Activated naive CD8-positive, alpha-beta T cell treated with anti-CD3 and anti-CD28 coated beads for 36 hours (primary cell): ENCODE measurements around the gene CNGA1. TPM values are rescaled to one million over a fixed set of nuclear protein-coding genes. Genes with fewer than 3 reads are reported as not detected.
A peak's percentile ranks its signal among the peaks of the same experiment; 100 is the strongest.

Experiments
- DNase-seq: peaks from one replicate; pipeline ENCODE4 v3.0.0; 2021
- H3K27ac Mint-ChIP-seq: one replicate; pipeline ENCODE4 v1.8.0; 2022; ENCODE audit warnings: mild to moderate bottlenecking, moderate library complexity, mixed read lengths
- H3K27me3 Mint-ChIP-seq: one replicate; pipeline ENCODE4 v1.8.0; 2022; ENCODE audit warnings: mild to moderate bottlenecking, mixed read lengths
- H3K36me3 Mint-ChIP-seq: one replicate; pipeline ENCODE4 v1.8.0; 2021; ENCODE audit warnings: mild to moderate bottlenecking, mixed read lengths
- H3K4me1 Mint-ChIP-seq: one replicate; pipeline ENCODE4 v1.8.0; 2021; ENCODE audit warnings: mixed read lengths
- H3K4me3 Mint-ChIP-seq: one replicate; pipeline ENCODE4 v1.8.0; 2022; ENCODE audit warnings: mild to moderate bottlenecking, moderate library complexity, mixed read lengths
- H3K9me3 Mint-ChIP-seq: one replicate; pipeline ENCODE4 v1.8.0; 2022; ENCODE audit warnings: mixed read lengths
- total RNA-seq, 2 experiments: library from RNA; stranded (reverse); gene quantifications; one replicate each; pipeline ENCODE4 v1.2.3, GENCODE V29; 2021

The CNGA1 gene
- total RNA-seq, 2 experiments from 2014 or later: 0.34 to 0.64 TPM

- H3K4me1 Mint-ChIP-seq: peaks cover 69% of the 10 kb centered on the region
- no peak overlapping the region for H3K27ac Mint-ChIP-seq
- DNase-seq: no peak
- H3K36me3 Mint-ChIP-seq: peaks cover 29% of the 10 kb centered on the region
- peaks cover 3% of the 10 kb centered on the region for H3K27me3 Mint-ChIP-seq
- peaks cover 18% of the 10 kb centered on the region for H3K9me3 Mint-ChIP-seq
- H3K4me3 Mint-ChIP-seq: no peak overlapping the region
Measured at GRCh38 chr4:48038666-48039065, 22.2 kb upstream of the CNGA1 start.

GRCh38 chr4:48037117-48037462 is 20.6 kb upstream of the CNGA1 start:
- peaks cover 67% of the 10 kb centered on the region for H3K4me1 Mint-ChIP-seq
- no peak overlapping the region for H3K4me3 Mint-ChIP-seq
- H3K9me3 Mint-ChIP-seq: peaks cover 18% of the 10 kb centered on the region
- no peak for DNase-seq
- peaks cover 3% of the 10 kb centered on the region for H3K27me3 Mint-ChIP-seq
- H3K27ac Mint-ChIP-seq: peak overlapping the region; percentile 56
- H3K36me3 Mint-ChIP-seq: peaks cover 29% of the 10 kb centered on the region

GRCh38 chr4:48035952-48036351 is 19.5 kb upstream of the CNGA1 start:
- peaks cover 60% of the 10 kb centered on the region for H3K4me1 Mint-ChIP-seq
- H3K36me3 Mint-ChIP-seq: peaks cover 27% of the 10 kb centered on the region
- H3K27me3 Mint-ChIP-seq: no peaks in the 10 kb centered on the region
- H3K27ac Mint-ChIP-seq: peak overlapping the region; percentile 84
- H3K9me3 Mint-ChIP-seq: peaks cover 13% of the 10 kb centered on the region
- DNase-seq: no peak
- no peak overlapping the region for H3K4me3 Mint-ChIP-seq

GRCh38 chr4:48033825-48034413 is 17.4 kb upstream of the CNGA1 start:
- DNase-seq: peak; percentile 47
- peaks cover 27% of the 10 kb centered on the region for H3K36me3 Mint-ChIP-seq
- H3K9me3 Mint-ChIP-seq: peaks cover 13% of the 10 kb centered on the region
- H3K27me3 Mint-ChIP-seq: no peaks in the 10 kb centered on the region
- H3K4me3 Mint-ChIP-seq: no peak overlapping the region
- H3K27ac Mint-ChIP-seq: no peak overlapping the region
- H3K4me1 Mint-ChIP-seq: peaks cover 64% of the 10 kb centered on the region

- Mint-ChIP-seq H3K36me3 (peaks cover 25% of the 10 kb centered on the region), H3K27ac (no peak overlapping the region), H3K9me3 (peaks cover 13% of the 10 kb centered on the region), H3K4me1 (peaks cover 69% of the 10 kb centered on the region), H3K27me3 (no peaks in the 10 kb centered on the region), H3K4me3 (no peak overlapping the region)
- no peak for DNase-seq
Measured at GRCh38 chr4:48033412-48033811, 16.9 kb upstream of the CNGA1 start.

- Mint-ChIP-seq H3K36me3 (peaks cover 28% of the 10 kb centered on the region), H3K4me1 (peaks cover 76% of the 10 kb centered on the region), H3K27ac (no peak overlapping the region), H3K27me3 (no peaks in the 10 kb centered on the region), H3K4me3 (no peak overlapping the region), H3K9me3 (peaks cover 13% of the 10 kb centered on the region)
- no peak for DNase-seq
Measured at GRCh38 chr4:48032721-48033120, 16.2 kb upstream of the CNGA1 start.

GRCh38 chr4:48031802-48032525 is 15.5 kb upstream of the CNGA1 start:
- peaks cover 12% of the 10 kb centered on the region for H3K9me3 Mint-ChIP-seq
- no peak overlapping the region for H3K27ac Mint-ChIP-seq
- H3K4me1 Mint-ChIP-seq: peaks cover 74% of the 10 kb centered on the region
- no peak for DNase-seq
- H3K36me3 Mint-ChIP-seq: peaks cover 26% of the 10 kb centered on the region
- no peak overlapping the region for H3K4me3 Mint-ChIP-seq
- H3K27me3 Mint-ChIP-seq: no peaks in the 10 kb centered on the region

GRCh38 chr4:48030470-48030869 is 14.0 kb upstream of the CNGA1 start:
- Mint-ChIP-seq H3K27me3 (peaks cover 4% of the 10 kb centered on the region), H3K4me1 (peaks cover 60% of the 10 kb centered on the region), H3K36me3 (peaks cover 16% of the 10 kb centered on the region), H3K9me3 (peaks cover 4% of the 10 kb centered on the region), H3K27ac (peak overlapping the region; percentile 26), H3K4me3 (no peak overlapping the region)
- DNase-seq: no peak

GRCh38 chr4:48028696-48029095 is 12.2 kb upstream of the CNGA1 start:
- peaks cover 10% of the 10 kb centered on the region for H3K27me3 Mint-ChIP-seq

GRCh38 chr4:48027653-48028052 is 11.2 kb upstream of the CNGA1 start:
- DNase-seq: no peak
- H3K27ac Mint-ChIP-seq: no peak overlapping the region
- no peak overlapping the region for H3K4me3 Mint-ChIP-seq
- H3K27me3 Mint-ChIP-seq: peaks cover 10% of the 10 kb centered on the region
- H3K9me3 Mint-ChIP-seq: no peaks in the 10 kb centered on the region
- peaks cover 36% of the 10 kb centered on the region for H3K4me1 Mint-ChIP-seq
- H3K36me3 Mint-ChIP-seq: peaks cover 9% of the 10 kb centered on the region

More at GRCh38 chr4:48028696-48029095, 12.2 kb upstream of the CNGA1 start:
- peaks cover 9% of the 10 kb centered on the region for H3K36me3 Mint-ChIP-seq
- H3K4me1 Mint-ChIP-seq: peaks cover 44% of the 10 kb centered on the region
- H3K9me3 Mint-ChIP-seq: no peaks in the 10 kb centered on the region
- DNase-seq: no peak
- H3K27ac Mint-ChIP-seq: no peak overlapping the region
- no peak overlapping the region for H3K4me3 Mint-ChIP-seq

- Mint-ChIP-seq H3K4me1 (peaks cover 35% of the 10 kb centered on the region), H3K27ac (no peak overlapping the region), H3K27me3 (peaks cover 10% of the 10 kb centered on the region), H3K36me3 (peaks cover 9% of the 10 kb centered on the region), H3K4me3 (no peak overlapping the region), H3K9me3 (no peaks in the 10 kb centered on the region)
- no peak for DNase-seq
Measured at GRCh38 chr4:48025005-48025404, 8.5 kb upstream of the CNGA1 start.

- peaks cover 35% of the 10 kb centered on the region for H3K4me1 Mint-ChIP-seq
- no peak for DNase-seq
- H3K27ac Mint-ChIP-seq: no peak overlapping the region
- H3K4me3 Mint-ChIP-seq: no peak overlapping the region
- H3K27me3 Mint-ChIP-seq: peaks cover 10% of the 10 kb centered on the region
- H3K9me3 Mint-ChIP-seq: no peaks in the 10 kb centered on the region
- peaks cover 9% of the 10 kb centered on the region for H3K36me3 Mint-ChIP-seq
Measured at GRCh38 chr4:48024522-48024921, 8.0 kb upstream of the CNGA1 start.

- H3K9me3 Mint-ChIP-seq: no peaks in the 10 kb centered on the region
- H3K27ac Mint-ChIP-seq: no peak overlapping the region
- peaks cover 5% of the 10 kb centered on the region for H3K36me3 Mint-ChIP-seq
Measured at GRCh38 chr4:48022192-48022799, 5.8 kb upstream of the CNGA1 start.

GRCh38 chr4:48021100-48021499 is 4.6 kb upstream of the CNGA1 start:
- H3K27ac Mint-ChIP-seq: no peak overlapping the region
- no peak for DNase-seq
- H3K4me3 Mint-ChIP-seq: no peak overlapping the region
- no peaks in the 10 kb centered on the region for H3K9me3 Mint-ChIP-seq
- peaks cover 5% of the 10 kb centered on the region for H3K36me3 Mint-ChIP-seq
- H3K27me3 Mint-ChIP-seq: peaks cover 21% of the 10 kb centered on the region
- peaks cover 27% of the 10 kb centered on the region for H3K4me1 Mint-ChIP-seq

More at GRCh38 chr4:48022192-48022799, 5.8 kb upstream of the CNGA1 start:
- Mint-ChIP-seq H3K4me1 (peaks cover 27% of the 10 kb centered on the region), H3K27me3 (peaks cover 21% of the 10 kb centered on the region), H3K4me3 (no peak overlapping the region)
- DNase-seq: no peak

GRCh38 chr4:48018112-48018511 is 1.6 kb upstream of the CNGA1 start:
- peaks cover 23% of the 10 kb centered on the region for H3K27me3 Mint-ChIP-seq
- peaks cover 29% of the 10 kb centered on the region for H3K4me1 Mint-ChIP-seq
- no peaks in the 10 kb centered on the region for H3K9me3 Mint-ChIP-seq
- H3K27ac Mint-ChIP-seq: no peak overlapping the region
- H3K36me3 Mint-ChIP-seq: no peaks in the 10 kb centered on the region
- no peak overlapping the region for H3K4me3 Mint-ChIP-seq
- no peak for DNase-seq
